Measurements from ENCODE around the gene CSF2. TPM values are rescaled to one million over a fixed set of nuclear protein-coding genes. Genes with fewer than 3 reads are reported as not detected.

Gene CSF2
- total RNA-seq (2014; rRNA removed; shearing (Covaris generic)), result not detected in 2 replicates
- 0.24 and 0.43 TPM in 2 replicates for polyA plus RNA-seq (2015; cell fraction: cytosol; rRNA removed)
- not detected in 2 replicates for polyA plus RNA-seq (2015; cell fraction: nucleus; rRNA removed)

DNA sequence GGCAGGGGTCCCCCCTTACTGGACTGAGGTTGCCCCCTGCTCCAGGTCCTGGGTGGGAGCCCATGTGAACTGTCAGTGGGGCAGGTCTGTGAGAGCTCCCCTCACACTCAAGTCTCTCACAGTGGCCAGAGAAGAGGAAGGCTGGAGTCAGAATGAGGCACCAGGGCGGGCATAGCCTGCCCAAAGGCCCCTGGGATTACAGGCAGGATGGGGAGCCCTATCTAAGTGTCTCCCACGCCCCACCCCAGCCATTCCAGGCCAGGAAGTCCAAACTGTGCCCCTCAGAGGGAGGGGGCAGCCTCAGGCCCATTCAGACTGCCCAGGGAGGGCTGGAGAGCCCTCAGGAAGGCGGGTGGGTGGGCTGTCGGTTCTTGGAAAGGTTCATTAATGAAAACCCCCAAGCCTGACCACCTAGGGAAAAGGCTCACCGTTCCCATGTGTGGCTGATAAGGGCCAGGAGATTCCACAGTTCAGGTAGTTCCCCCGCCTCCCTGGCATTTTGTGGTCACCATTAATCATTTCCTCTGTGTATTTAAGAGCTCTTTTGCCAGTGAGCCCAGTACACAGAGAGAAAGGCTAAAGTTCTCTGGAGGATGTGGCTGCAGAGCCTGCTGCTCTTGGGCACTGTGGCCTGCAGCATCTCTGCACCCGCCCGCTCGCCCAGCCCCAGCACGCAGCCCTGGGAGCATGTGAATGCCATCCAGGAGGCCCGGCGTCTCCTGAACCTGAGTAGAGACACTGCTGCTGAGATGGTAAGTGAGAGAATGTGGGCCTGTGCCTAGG, at the start of gene CSF2:
Gene CSF2 (plus strand): TSS at position 559 of the 783 bp plus-strand sequence. CDS start 35 bp downstream, at position 594.
- peak; percentile 93 for DNase-seq (ENCODE audit: low read depth)

DNA sequence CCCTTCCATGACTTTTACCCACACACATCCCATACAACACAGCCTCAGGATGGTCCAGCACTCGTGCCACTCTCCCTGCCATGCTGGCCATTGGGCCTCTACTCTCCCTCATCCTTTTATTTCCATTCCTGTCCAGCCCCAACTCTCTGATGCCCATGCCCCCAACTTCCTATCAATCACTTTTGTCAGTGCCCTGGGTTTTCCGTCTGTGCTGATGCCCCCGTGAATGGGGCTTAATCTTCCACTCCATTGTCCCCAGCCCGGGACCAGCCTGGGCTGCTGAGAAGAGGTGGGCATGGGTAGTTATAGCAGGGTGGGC, 49.5 kb upstream of the CSF2 start:
- DNase-seq (ENCODE audit: low read depth), result no peak

DNA sequence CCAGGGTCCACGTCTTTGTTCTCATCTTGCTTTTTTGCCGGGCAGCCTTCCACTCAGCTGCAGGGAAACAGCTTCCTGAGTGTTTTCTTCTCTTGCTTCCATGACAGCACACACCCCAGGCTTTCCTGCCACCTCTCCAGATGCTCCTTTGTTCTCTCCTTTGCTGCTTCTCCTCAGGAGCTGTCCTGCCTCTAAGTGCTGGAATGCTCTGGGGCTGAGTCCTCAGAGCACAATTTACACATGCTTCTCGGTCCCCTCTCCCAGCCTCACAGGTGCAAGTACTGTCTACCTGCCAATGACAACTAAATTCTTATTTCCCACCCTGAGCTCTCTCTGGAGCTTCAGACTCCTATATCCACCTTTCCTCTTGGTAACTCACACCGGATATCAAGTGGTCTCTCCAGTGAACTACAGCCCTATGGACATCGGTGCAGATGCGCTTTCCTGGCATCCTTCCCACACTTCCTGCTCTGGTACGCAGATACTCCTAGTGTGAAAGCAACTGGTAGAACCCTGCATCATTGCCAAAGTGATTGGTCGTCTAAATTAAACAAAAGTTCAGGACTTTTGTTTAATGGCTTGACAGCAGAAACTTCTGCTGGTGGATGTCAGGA, 48.7 kb upstream of the CSF2 start:
- DNase-seq (ENCODE audit: low read depth), result no peak

DNA sequence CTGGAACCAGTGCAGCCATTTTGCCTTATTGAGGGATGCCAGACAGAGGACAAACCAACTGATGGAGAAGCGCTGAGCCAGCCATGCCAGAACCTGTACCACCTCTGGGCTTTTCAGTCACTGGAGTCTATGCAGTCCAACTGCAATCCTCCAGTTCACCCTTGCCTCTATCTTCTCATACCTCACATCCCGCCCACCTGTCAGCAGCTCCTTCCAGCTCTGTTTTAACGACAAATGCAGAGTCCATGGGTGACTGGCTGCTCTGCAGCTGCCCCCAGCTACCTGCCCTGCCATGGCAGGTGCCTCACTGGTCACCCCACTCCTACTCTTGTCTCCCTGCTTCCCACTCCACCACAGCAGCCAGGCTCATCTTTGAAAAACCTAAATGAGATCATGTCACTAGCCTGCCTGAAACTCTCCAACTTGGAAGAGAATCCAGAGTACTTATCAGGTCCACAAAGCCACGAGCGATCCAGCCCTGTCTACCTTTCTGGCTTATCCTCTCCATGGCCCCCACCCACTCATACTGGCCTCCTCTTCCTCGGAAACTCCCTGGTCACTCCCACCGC, 48.1 kb upstream of the CSF2 start:
- DNase-seq (ENCODE audit: low read depth), result no peak

DNA sequence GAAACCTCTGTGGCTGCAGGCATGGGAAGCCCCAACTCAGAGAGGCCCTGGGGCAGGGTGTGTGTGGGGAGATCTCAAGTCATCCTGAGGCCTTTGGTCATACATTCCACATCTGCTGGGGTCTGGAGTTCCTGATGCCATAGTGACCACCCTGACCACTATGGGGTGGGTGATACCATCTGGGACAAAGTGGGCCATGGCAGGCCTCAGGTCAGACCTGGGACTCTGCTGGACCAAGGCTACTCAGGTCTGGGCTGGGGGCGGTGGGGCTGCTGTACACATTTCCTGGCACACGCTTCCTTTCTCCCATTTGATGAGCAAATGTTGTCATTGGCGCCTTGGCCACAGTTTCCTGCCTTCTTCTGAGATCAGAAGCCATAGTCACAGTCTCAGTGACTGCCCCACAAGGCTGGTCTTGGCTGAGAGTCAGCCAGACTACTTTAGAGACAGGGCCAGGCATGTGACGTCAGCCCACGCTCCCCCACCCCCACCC, 47.0 kb upstream of the CSF2 start:
- DNase-seq (ENCODE audit: low read depth), result no peak

DNA sequence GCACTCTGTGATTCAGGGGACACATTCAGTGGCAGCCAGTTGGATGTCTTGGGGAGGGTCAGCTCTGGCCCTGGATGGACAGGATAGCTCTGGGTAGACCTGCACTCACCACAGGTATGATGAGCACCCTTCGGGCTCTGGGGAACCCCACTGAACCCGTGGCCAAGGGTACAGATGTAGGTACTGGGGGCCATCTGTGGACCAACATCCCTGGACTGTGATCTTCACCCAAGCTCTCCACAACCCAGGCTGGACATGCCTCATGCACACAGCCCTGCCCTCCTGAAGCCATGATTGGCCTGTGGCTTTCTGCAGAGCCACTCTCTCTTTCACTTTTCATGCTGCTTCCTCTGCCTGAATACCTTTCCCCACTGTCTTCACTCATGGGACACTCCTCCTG, 46.6 kb upstream of the CSF2 start:
- no peak for DNase-seq (ENCODE audit: low read depth)

DNA sequence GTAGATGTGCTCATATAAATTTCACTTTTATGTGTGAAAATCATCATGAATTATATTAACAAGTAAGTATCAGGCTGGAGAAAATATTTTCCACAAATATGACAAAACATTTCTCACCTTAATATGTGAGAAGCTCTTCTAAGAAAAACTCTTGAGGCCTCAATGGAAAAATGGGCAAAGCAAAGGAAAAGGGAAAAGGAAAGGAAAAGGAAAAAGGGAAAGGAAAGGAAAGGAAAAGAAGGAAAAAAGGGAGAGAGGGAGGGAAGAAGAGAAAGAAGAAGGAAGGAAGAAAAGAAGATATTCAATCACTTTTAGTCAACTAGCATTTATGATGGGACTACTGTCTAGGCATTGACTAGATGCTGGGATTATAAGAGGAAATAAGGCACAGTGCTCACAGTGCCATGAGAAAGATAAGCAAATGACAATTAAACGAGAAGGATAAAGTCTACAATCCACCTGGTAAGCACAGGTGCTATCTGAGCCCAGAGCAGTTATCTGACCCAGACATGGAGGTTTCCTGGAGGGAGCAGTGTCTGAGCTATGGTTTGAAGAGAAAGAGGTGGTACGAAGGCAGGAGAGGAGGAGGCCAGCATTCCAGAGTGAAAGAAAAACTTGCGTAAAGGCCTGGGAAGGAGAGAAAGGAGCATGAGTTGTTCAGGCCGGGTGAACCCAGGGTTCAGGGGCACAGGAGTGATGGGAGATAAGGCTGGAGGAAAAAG, 43.8 kb upstream of the CSF2 start:
- no peak for DNase-seq (ENCODE audit: low read depth)

DNA sequence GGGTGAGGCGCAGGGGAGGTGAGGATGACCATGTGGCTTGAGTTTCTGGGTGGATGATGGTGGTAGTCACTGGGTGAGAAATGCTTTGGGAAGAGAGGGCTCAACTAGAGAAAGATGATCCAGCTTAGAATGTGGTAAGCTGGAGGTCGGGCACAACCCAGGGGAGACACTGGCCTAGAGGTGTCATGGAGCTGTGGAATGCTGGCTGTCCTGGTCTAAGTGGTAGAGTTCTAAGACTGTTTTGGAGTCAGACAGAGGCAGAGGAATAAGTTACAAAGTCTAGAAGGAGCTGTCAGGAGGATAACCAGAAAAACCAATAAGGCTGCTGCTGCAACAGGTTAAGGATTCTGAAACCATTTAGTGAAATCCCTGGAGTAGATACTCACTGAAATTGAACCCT, 43.0 kb upstream of the CSF2 start:
- no peak for DNase-seq (ENCODE audit: low read depth)

DNA sequence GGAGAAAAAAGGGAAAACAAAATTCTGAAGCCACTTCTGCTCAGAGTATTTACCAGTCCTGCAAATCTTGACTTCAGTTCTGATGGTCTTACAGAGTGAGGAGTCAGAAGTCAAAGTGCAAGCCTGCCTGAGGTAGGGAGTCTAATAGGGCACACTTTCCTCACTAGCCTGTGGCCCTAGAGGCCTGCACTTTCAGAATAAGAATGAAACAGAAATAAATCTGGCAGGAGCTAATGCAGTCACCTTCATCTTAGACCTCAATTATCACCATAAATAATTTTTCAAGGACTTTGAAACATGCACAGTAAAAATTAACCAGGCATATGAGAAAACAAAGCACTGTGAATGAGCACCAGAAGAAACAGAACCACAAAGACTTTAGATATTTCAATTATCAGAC, 41.4 kb upstream of the CSF2 start:
- no peak for DNase-seq (ENCODE audit: low read depth)

DNA sequence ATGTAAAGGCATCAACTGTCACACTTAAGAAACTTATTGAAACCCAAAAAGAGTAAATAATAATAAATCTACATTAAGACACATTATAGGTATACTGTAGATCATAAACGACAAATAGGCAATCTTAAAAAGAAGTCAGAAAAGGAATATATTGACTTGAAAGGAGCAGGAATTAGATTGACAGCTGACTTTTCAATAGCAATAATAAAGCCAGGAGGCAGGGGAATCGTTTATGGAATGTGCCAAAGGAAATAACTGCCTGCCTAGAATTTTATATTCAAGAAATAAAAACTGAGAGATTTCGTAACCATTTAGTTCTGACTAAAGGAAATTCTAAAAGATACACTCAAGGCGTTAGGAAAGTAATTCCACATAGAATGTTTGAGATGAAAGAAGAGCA, 40.5 kb upstream of the CSF2 start:
- no peak for DNase-seq (ENCODE audit: low read depth)

DNA sequence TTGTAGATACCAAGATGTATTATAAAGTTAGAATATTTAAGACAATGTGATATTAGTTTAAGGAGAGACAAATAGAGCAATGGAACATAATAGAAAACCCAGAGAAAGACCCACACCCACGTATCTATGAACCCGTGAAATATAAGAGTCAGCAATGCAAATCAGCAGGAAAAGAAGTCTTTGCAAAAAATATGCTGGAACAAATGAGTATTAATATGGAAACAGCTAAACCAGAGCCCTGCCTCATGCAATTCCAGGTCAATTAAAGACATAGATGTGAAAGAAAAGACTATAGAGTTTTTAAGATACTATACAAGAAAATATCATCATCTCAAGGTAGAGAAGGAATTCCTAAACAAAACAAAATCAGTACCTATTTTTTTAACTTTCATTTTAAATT, 36.2 kb upstream of the CSF2 start:
- DNase-seq (ENCODE audit: low read depth), result no peak

DNA sequence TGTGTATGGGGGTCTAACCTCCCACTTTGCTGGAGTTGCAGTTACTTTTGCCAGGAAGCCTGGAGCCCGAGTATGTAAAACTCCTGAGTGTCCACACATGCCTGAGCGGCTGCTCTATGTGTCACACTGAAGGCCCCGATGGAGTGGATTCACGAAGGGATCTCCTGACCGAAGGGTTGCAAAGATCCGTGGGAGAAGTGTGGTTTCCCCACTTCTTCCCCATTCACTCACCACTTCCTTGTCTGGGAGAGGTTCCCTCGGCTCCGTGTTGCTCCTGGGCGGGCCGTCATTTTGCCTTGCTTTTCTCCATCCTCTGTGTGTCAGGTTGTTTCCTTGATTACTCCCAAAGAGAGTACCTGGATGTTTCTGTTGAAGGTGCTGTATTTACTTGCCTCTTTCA, 29.4 kb upstream of the CSF2 start:
- DNase-seq (ENCODE audit: low read depth), result no peak

DNA sequence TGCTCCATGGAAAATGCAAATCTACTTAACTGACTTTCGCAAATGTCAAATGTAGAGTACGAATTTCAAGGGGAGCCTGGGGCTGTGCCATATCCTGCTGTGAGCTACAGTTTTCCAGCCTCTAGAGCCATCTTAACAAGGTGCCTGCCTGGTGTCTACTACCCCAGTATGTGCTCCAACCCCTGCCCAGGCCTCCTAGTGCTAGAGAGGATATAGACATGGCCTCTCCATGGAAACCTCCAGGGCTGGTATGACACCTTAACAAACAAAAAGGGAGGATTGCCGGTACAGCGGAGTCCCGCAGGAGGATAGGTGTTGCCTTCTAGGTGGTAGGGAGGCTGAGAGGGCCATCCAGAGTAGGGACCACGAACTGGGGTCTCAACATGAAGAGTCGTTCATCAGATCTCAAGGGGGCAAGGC, 26.7 kb upstream of the CSF2 start:
- DNase-seq (ENCODE audit: low read depth), result no peak

DNA sequence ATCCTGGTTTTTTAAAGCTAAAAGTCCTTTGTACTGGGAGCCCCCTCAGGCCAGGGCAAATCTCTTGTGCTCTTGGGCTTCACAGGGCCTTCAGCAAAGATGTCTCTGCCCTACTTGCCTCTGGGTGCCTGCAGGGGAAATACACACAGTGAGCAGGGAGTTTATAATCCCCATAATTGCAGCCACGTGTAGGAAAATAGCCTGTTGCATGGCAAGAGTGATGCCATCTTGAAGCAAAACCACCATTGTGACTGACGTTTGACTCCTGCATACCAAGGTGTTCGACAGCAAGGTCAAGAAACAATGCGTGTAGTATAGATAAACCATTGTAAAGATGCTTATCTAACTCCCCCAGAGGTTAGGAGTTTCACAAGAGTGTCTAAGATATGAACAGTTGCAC, 24.5 kb upstream of the CSF2 start:
- DNase-seq (ENCODE audit: low read depth), result no peak

DNA sequence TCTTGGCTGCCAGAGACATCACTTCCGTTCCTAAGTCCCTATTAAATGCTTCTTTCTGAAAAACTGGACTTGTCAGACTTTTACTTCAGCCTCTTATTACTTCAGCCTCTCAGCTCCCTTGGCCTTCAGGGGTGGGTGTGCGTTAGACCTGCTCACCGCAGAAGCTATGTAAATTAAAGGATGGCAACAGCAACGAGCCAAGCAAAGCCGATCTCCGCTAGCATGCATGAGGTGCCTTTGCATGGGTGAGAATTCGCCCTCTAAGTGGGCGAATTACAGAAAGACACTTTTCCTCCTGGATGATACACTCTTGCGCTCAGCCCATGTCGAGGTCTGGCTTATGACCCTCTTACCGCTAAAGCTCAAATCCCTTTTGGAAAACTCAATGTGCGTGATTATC, 24.0 kb upstream of the CSF2 start:
- DNase-seq (ENCODE audit: low read depth), result no peak

DNA sequence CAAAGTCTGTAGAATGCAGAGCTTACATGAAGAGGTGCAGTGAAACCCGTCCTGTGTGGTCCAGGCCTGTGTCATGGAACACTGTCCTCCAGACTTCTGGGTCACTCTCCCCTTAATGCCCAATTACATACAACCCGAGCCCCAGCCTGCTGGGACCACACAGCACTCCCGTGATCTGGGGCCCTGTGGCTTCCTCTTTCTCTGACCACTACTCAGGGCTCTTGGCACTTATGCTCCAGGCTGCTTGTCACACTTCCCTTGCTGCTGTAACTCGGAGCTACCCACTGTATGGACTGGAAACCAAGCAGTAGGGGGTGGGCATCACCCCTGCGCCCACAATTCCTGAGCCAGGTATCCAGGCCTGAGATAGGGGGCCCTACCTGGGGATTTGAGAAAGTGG, 23.5 kb upstream of the CSF2 start:
- no peak for DNase-seq (ENCODE audit: low read depth)

DNA sequence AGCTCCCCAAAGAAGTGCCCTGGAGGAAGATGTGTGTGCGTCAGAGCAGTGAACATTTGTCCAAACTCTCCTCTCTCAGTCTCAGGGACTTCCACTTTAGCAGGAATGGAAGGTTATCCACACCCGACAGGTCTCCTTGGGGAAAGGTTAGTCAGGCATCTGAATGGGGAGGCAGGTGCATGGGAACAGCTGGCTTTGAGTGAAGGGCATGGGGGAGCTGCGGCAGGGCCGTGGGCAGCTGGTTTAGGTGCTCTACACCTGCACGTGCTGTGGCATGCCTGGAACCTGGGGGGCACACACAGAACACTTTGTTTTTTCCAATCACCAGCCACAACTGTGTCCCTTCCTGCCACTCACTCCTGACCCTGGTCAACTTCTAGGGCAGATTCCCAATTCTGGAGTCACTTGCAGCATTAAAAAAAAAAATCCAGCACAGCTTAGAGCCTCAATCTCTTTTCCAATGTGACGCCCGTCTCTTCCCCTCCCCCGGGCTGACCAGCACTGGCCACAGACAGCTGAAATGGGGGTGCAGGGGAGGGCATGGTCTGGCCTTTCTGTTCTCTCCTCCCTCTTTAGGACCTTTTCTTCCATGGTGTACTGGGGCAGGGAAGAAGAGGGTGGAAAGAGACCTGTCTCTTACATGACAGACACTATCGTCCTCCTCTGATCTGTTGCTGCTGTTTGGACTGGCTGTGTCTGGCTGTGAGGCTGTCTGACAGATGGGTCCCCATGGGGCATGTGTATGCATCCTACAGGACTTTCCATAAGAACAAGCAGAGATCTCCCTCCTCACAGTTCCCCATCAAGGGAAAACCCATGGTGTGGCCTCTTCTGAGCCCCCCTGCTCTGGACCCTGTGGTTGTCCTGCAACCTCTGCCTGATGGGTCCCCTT, 22.7 kb upstream of the CSF2 start:
- DNase-seq (ENCODE audit: low read depth), result no peak

DNA sequence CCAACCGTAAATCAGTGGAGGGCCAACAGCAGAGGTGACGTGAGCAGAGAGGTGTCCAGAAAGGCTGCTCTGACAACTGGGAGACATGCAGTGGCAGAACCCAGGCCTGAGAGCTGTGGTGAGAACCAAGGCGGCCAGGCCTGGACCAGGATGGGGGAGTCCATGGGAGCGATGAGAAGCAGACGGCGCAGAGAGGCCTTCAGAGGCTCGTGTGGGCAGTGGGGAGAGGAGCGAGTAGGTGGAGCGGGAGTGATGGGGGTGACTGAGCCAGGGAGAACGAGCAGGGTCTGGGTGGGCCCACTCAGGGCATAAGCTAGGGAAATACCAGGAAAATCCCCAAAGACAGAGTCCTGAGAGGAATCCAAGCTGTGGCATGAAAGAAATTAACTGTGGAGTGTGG, 21.1 kb upstream of the CSF2 start:
- DNase-seq (ENCODE audit: low read depth), result no peak

DNA sequence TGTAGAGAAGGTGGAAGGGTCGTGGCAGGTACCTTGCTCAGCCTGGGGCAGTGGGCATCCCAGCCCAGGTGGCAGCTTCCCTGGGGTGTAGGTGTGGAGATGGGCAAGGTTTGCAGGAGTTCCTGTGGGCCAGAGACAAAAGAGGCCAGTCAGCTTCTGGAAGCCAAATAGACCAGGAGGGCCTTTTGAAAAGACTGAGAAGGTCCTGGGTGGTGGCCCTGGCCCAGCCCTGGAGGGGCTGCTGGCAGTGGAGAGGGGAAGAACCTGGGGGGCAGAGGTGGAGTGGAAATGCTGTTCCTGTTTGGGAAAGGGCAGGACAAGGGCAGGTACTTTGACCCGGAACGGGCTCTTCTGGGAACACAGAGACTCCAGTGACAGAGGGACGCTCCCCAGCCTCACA, 20.1 kb upstream of the CSF2 start:
- no peak for DNase-seq (ENCODE audit: low read depth)

DNA sequence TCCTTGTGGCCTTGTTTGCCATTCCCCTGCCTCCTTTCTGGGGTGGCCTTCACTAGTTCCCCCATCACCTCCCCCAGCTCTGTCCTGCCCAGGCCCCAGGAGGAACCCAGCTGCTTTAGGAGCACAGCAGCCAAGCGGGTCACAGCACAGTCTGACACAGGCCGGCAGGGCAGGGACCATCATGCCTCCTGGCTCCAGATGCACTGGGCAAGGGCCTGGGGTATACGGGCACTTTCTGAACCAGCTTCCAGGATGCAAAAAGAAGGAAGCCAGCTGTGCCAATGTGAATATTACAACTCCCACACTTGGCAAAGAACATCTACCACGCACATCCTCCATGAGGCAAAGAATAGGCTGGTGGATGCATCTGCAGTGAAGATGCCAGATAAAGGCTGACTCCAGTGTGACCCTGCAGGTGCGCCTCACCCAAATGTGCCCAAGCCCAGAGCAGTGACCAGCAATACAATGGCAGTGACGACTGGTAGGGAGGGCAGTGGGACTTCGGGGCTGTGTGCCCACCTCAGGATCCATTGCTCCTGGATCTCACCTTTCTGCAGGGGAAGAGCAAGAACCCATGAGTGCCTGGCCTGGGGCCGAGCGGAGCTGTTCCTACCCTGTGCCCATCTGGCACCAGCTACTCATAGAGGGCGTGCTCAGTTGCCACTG, 19.4 kb upstream of the CSF2 start:
- DNase-seq (ENCODE audit: low read depth), result no peak

All from HT1080 (cell line).